ENCODE results near the gene KLHL34.

- TF ChIP-seq CTCF (IDR thresholded peaks at IDR 0.05) (no peak), REST (IDR thresholded peaks at IDR 0.05; ENCODE audit: low read depth, low read length) (no peak), TAF1 (IDR thresholded peaks at IDR 0.05; ENCODE audit: borderline replicate concordance, low read depth, low read length) (no peak), PBX3 (IDR thresholded peaks at IDR 0.05) (no peak), MXI1 (IDR thresholded peaks at IDR 0.05; ENCODE audit: low read depth, low read length) (no peak), SIN3A (IDR thresholded peaks at IDR 0.05; ENCODE audit: borderline replicate concordance, low read depth, low read length) (no peak), EZH2phosphoT487 (IDR thresholded peaks at IDR 0.05; ENCODE audit: borderline replicate concordance, low read depth) (no peak), POLR2AphosphoS5 (IDR thresholded peaks at IDR 0.05; ENCODE audit: low read depth, low read length) (no peak), SMC3 (IDR thresholded peaks at IDR 0.05; ENCODE audit: low read depth, low read length) (no peak), ZBTB33 (IDR thresholded peaks at IDR 0.05; ENCODE audit: borderline replicate concordance, low read depth) (no peak), EP300 (IDR thresholded peaks at IDR 0.05; ENCODE audit: borderline replicate concordance in 1 of 2, low read depth in 1 of 2, low read length in 1 of 2) (no peak), MAX (IDR thresholded peaks at IDR 0.05; ENCODE audit: low read depth) (no peak)
Observed at GRCh38 chrX:21666679-21667078, 8.5 kb upstream of the KLHL34 start.

All from SK-N-SH (cell line).